Measurements from ENCODE around the gene ADCK1.

The ADCK1 gene

DNA sequence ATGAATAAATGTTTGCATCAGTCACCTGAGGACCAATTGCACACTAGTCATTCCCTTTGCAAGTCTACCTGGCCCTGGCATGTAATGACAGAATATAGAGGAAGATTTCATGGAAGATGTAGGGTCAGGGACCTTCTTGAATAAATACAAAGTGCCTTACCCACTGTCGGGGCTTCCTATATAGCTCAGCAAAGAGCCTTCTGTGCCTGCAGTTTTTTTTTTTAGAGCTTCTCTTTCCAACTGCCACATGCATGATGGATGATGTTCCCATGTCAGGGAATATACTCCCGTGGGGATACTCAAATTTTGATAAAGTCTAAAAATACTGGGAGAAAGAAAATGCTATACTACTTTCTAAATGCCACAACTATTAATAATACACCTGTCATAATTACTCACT is 176.7 kb downstream of the ADCK1 start:
- H3K4me3 ChIP-seq (ENCODE audit: low read depth, low read length) = no peak overlapping the region
- DNase-seq (ENCODE audit: low read depth) = no peak
- TF ChIP-seq, protein P1, sequence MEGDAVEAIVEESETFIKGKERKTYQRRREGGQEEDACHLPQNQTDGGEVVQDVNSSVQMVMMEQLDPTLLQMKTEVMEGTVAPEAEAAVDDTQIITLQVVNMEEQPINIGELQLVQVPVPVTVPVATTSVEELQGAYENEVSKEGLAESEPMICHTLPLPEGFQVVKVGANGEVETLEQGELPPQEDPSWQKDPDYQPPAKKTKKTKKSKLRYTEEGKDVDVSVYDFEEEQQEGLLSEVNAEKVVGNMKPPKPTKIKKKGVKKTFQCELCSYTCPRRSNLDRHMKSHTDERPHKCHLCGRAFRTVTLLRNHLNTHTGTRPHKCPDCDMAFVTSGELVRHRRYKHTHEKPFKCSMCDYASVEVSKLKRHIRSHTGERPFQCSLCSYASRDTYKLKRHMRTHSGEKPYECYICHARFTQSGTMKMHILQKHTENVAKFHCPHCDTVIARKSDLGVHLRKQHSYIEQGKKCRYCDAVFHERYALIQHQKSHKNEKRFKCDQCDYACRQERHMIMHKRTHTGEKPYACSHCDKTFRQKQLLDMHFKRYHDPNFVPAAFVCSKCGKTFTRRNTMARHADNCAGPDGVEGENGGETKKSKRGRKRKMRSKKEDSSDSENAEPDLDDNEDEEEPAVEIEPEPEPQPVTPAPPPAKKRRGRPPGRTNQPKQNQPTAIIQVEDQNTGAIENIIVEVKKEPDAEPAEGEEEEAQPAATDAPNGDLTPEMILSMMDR (IDR thresholded peaks at IDR 0.05; ENCODE audit: control insufficient read depth, extremely low read depth, insufficient read depth) = no peak

DNA sequence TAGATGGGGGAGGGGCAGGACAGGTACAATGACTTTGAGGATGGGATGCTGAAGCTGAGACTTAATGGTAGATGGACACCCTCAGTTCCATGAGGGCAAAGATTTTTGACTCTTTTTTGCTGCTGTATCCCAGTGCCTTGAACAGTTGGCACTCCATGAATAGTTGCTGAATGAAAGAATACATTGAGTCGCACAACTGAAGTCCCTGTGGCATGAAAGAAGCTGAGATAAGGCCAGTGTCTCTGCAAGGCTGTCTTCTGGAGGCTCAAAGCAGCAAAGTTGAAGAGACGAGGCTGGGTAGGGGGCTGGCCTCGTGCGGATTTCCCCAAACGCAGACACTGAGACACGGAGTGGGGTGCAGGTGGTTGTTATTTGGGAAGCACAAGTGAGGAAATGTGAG is 179.3 kb downstream of the ADCK1 start:
- H3K4me3 ChIP-seq (ENCODE audit: low read depth, low read length) = no peak overlapping the region
- DNase-seq (ENCODE audit: low read depth) = no peak
- TF ChIP-seq, protein P1 (IDR thresholded peaks at IDR 0.05; ENCODE audit: control insufficient read depth, extremely low read depth, insufficient read depth) = no peak

DNA sequence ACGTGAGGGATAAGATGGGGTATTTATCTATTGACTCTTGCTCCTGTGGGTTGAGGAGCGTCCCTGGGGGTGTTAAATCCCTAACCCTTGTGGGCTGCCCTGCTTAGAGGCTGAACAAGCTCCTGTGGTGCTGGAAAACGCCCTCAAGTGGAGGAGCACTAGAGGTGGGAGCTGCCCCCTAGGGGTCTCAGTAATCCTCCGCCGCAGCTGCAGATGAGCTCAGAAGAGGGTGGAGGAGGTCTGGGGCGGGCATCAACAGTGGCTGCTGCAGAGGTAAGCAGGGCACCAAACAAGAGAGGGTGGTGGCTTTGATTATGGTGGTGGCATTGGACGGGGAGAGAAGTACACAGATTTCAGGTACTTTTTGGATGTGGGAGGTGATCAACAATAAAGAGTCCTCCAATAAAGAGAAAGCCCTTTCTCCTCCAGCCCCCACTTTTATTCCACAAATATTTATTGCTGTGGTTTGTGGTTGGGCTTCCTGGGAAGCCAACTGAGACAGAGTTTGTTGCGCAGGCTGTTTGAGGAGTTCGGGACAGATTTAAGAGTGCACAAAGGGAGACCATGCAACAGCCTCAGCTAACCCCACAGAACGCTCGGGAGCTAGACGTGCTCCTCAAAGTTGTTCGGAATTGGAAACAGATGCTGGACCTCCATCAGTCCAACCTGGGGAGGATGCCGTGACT is 179.9 kb downstream of the ADCK1 start:
- no peak overlapping the region for H3K4me3 ChIP-seq (ENCODE audit: low read depth, low read length)
- no peak for DNase-seq (ENCODE audit: low read depth)
- TF ChIP-seq, protein P1 (IDR thresholded peaks at IDR 0.05; ENCODE audit: control insufficient read depth, extremely low read depth, insufficient read depth) = no peak

DNA sequence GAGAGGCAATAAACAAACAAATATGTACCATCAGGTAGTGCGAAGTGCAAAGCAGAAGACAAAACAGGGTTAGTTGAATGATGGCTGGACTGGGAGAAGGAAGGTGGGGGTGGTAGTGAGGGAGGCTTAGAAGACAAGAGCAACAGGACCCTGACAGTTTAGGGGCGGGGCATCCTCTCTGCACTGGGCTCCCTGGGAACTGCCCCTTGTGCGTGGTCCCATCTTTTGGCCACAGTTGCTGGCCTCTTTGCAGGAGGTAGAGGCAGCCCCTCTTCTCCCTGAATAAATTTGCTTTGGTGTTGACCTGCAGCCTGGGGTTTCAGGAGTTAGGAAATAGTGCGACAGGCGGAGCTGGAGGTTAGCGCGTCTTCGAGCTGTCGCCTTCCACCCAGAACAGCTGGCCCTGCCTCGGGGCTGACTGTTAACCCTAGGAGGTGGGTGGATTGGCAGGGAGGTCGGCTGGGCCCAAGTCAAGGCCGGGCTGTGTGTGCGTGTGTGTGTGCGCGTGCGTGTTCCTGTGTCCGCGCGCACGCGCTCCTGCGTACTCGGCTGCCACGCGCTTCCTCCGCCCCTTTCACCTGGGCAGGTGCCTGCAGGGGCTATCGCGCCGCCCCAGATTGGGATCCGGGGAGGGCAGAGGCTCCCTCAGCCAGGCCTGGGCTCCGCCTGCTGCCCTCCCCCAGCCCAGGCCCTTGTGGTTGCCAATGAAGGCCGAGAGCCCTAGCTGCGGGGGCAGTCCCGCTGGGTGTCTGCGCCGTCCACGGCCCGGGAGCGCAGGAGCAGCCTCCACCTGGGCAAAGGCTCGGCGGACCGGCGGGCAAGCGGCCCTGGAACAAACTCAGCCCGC is 180.8 kb downstream of the ADCK1 start:
- TF ChIP-seq, protein P1 (IDR thresholded peaks at IDR 0.05; ENCODE audit: control insufficient read depth, extremely low read depth, insufficient read depth) = no peak
- H3K4me3 ChIP-seq (ENCODE audit: low read depth, low read length) = no peak overlapping the region
- DNase-seq (ENCODE audit: low read depth) = no peak

Measured in LNCaP clone FGC (cell line).